Astrocyte (in vitro differentiated cells and primary cell): ENCODE measurements around the gene CREB3. TPM values are rescaled to one million over a fixed set of nuclear protein-coding genes. Genes with fewer than 3 reads are reported as not detected.

Source experiments
- DNase-seq: peaks from one replicate; pipeline ENCODE4 v3.0.0-alpha.2; 2010; ENCODE audit warnings: low read depth
- FAIRE-seq: peaks from 2 replicates; lab custom pipeline; 2011; peaks lifted over from hg19 to GRCh38; lab: Jason Lieb, UNC
- H2AFZ ChIP-seq: 2 replicates; pipeline ENCODE4 v1.6.0; 2012; ENCODE audit warnings: low read depth, low read length, inconsistent platforms
- H3K27ac ChIP-seq: 2 replicates; pipeline ENCODE4 v1.5.1; 2011; ENCODE audit warnings: low read depth, low read length, inconsistent platforms
- H3K27me3 ChIP-seq: 2 replicates; pipeline ENCODE4 v1.6.0; 2011; ENCODE audit warnings: low read length, inconsistent platforms; ENCODE audit not compliant: insufficient read depth
- H3K36me3 ChIP-seq: 2 replicates; pipeline ENCODE4 v1.5.1; 2011; ENCODE audit warnings: low read length, inconsistent platforms; ENCODE audit not compliant: insufficient read depth
- H3K4me1 ChIP-seq: 2 replicates; pipeline ENCODE4 v1.5.1; 2011; ENCODE audit warnings: low read length, inconsistent platforms; ENCODE audit not compliant: insufficient read depth
- H3K4me2 ChIP-seq: 2 replicates; pipeline ENCODE4 v1.6.0; 2012; ENCODE audit warnings: low read length, inconsistent platforms
- H3K4me3 ChIP-seq: 2 replicates; pipeline ENCODE4 v1.5.1; 2011; ENCODE audit warnings: low read depth, mild to moderate bottlenecking, low read length, inconsistent platforms; ENCODE audit not compliant: insufficient read depth
- H3K79me2 ChIP-seq: 2 replicates; pipeline ENCODE4 v1.6.0; 2012; ENCODE audit warnings: mild to moderate bottlenecking, low read length, inconsistent platforms; ENCODE audit not compliant: insufficient read depth
- H3K9ac ChIP-seq: 2 replicates; pipeline ENCODE4 v1.6.0; 2012; ENCODE audit warnings: mild to moderate bottlenecking, low read length, inconsistent platforms
- H3K9me3 ChIP-seq: 2 replicates; pipeline ENCODE4 v1.5.1; 2012; ENCODE audit warnings: low read depth, mild to moderate bottlenecking, low read length, inconsistent platforms; ENCODE audit not compliant: insufficient read depth
- H4K20me1 ChIP-seq: 2 replicates; pipeline ENCODE4 v1.6.0; 2012; ENCODE audit warnings: low read length, inconsistent platforms; ENCODE audit not compliant: insufficient read depth
- H3K27ac Mint-ChIP-seq: one replicate; pipeline ENCODE4 v1.8.0; 2021; ENCODE audit warnings: mild to moderate bottlenecking, mixed read lengths; ENCODE audit not compliant: unreplicated experiment
- H3K27me3 Mint-ChIP-seq: one replicate; pipeline ENCODE4 v1.8.0; 2021; ENCODE audit warnings: low read depth, mixed read lengths; ENCODE audit not compliant: unreplicated experiment
- H3K36me3 Mint-ChIP-seq: one replicate; pipeline ENCODE4 v1.8.0; 2021; ENCODE audit warnings: low read depth, mixed read lengths; ENCODE audit not compliant: unreplicated experiment
- H3K4me1 Mint-ChIP-seq: one replicate; pipeline ENCODE4 v1.8.0; 2021; ENCODE audit warnings: low read depth, mixed read lengths; ENCODE audit not compliant: unreplicated experiment
- H3K4me3 Mint-ChIP-seq: one replicate; pipeline ENCODE4 v1.8.0; 2021; ENCODE audit warnings: mild to moderate bottlenecking, moderate library complexity, mixed read lengths; ENCODE audit not compliant: unreplicated experiment
- H3K9me3 Mint-ChIP-seq: one replicate; pipeline ENCODE4 v1.8.0; 2021; ENCODE audit warnings: mild to moderate bottlenecking, mixed read lengths; ENCODE audit not compliant: unreplicated experiment
- EZH2 ChIP-seq: IDR thresholded peaks from 2 replicates; pipeline ENCODE4 v1.6.1; 2012; ENCODE audit warnings: mild to moderate bottlenecking, low read length, inconsistent platforms; ENCODE audit not compliant: insufficient read depth
- total RNA-seq: library from RNA; stranded (reverse); gene quantifications from 2 replicates; pipeline ENCODE4 v1.2.1, GENCODE V29; 2021
- TF ChIP-seq, protein P1 (sequence below): IDR thresholded peaks from 2 replicates; pipeline ENCODE4 v1.5.1; 2011; ENCODE audit warnings: low read depth, mild to moderate bottlenecking, inconsistent platforms, low read length, moderate library complexity; ENCODE audit not compliant: insufficient read depth

CREB3 gene
- total RNA-seq, 1 donor from 2014 or later, result 84.1 TPM

DNA sequence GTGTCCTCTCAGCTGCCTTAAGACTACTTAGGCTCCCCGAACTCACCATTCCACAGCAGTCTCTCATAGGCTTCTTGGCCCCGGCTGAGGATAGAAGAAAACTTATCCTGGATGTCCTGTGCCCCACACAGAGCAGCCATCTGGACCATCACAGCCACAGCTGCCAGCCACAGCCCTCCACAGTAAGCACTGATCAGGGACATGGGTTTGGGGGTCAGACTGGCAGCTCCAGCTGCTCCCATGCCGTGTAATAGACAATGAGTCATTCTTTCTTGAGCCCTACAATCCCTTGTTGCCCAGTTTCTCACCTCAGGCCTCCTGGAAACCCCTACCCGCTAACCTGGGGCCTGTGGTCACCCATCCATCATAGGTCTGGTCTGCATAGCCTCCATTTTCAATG lies 5.7 kb downstream of the CREB3 start:
- TF ChIP-seq EZH2, result no peak
- TF ChIP-seq, protein P1, sequence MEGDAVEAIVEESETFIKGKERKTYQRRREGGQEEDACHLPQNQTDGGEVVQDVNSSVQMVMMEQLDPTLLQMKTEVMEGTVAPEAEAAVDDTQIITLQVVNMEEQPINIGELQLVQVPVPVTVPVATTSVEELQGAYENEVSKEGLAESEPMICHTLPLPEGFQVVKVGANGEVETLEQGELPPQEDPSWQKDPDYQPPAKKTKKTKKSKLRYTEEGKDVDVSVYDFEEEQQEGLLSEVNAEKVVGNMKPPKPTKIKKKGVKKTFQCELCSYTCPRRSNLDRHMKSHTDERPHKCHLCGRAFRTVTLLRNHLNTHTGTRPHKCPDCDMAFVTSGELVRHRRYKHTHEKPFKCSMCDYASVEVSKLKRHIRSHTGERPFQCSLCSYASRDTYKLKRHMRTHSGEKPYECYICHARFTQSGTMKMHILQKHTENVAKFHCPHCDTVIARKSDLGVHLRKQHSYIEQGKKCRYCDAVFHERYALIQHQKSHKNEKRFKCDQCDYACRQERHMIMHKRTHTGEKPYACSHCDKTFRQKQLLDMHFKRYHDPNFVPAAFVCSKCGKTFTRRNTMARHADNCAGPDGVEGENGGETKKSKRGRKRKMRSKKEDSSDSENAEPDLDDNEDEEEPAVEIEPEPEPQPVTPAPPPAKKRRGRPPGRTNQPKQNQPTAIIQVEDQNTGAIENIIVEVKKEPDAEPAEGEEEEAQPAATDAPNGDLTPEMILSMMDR, result no peak
- no peak overlapping the region for H3K27ac Mint-ChIP-seq
- no peaks in the 10 kb centered on the region for H3K9me3 ChIP-seq
- peaks cover 28% of the 10 kb centered on the region for H3K4me1 Mint-ChIP-seq
- no peak overlapping the region for H3K27ac ChIP-seq
- peaks cover 37% of the 10 kb centered on the region for H3K79me2 ChIP-seq
- H3K4me1 ChIP-seq, result peaks cover 18% of the 10 kb centered on the region
- no peaks in the 10 kb centered on the region for H3K27me3 ChIP-seq
- peaks cover 62% of the 10 kb centered on the region for H3K36me3 ChIP-seq
- DNase-seq (no peak), FAIRE-seq (no peak)
- no peak overlapping the region for H3K4me3 ChIP-seq
- H3K36me3 Mint-ChIP-seq, result peaks cover 41% of the 10 kb centered on the region
- peak overlapping the region; percentile 12 for H3K9ac ChIP-seq
- peak overlapping the region; percentile 34 for H3K4me3 Mint-ChIP-seq
- H2AFZ ChIP-seq, result no peak overlapping the region
- peaks cover 77% of the 10 kb centered on the region for H4K20me1 ChIP-seq
- H3K4me2 ChIP-seq, result no peak overlapping the region
- H3K9me3 Mint-ChIP-seq, result no peaks in the 10 kb centered on the region
- no peaks in the 10 kb centered on the region for H3K27me3 Mint-ChIP-seq

DNA sequence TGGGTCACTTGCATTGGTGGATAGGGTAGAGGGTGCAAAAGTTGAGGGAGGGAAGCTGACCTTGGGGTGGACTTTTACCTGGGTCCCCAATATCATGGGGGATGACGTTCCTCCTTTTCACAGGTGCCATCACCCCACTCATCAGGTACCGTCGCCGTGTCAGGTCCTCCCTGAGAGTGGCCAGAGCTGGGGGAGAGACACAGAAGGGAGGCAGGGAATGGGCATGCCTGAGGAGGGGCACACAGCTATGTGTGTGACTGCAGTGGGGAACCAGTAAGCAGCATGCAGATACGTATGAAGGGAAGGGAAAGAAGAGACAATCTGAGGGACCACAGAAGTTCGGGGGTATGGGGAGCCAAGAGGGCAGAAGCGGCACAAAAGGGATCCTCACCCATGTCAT lies 6.5 kb downstream of the CREB3 start:
- no peak for DNase-seq
- Histone ChIP-seq H2AFZ (no peak overlapping the region), H3K36me3 (peaks cover 69% of the 10 kb centered on the region), H3K9me3 (no peaks in the 10 kb centered on the region), H4K20me1 (peaks cover 79% of the 10 kb centered on the region), H3K4me2 (no peak overlapping the region), H3K9ac (no peak overlapping the region), H3K4me1 (peaks cover 11% of the 10 kb centered on the region), H3K27ac (no peak overlapping the region), H3K79me2 (peaks cover 37% of the 10 kb centered on the region), H3K27me3 (no peaks in the 10 kb centered on the region), H3K4me3 (no peak overlapping the region)
- Mint-ChIP-seq H3K4me3 (no peak overlapping the region), H3K27me3 (no peaks in the 10 kb centered on the region), H3K36me3 (peaks cover 43% of the 10 kb centered on the region), H3K4me1 (peaks cover 28% of the 10 kb centered on the region), H3K9me3 (no peaks in the 10 kb centered on the region), H3K27ac (peak overlapping the region; percentile 2)
- no peak for FAIRE-seq
- no peak for TF ChIP-seq EZH2
- TF ChIP-seq, protein P1, result no peak

DNA sequence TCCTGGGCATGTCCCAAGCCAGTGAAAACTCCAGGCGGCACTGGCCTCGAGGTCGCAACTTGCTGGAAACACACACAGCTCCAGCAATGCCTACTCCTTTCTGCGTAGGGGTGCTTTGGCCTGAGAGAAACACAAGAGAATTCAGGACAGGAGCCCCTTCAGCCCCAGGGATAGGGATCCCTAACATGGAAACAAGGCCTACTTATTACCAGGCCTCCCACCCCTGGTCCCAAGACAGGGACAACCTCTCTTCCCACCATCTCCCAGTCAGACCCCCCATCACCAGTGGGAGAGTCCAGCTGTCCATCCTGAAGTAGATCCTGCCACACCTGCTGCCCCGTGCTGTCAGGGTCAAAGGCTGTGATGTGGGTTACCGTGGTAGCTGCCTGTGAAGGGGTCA lies 7.8 kb downstream of the CREB3 start:
- no peak overlapping the region for H3K4me3 Mint-ChIP-seq
- DNase-seq (no peak), FAIRE-seq (no peak)
- no peaks in the 10 kb centered on the region for H3K27me3 Mint-ChIP-seq
- Histone ChIP-seq H4K20me1 (peaks cover 76% of the 10 kb centered on the region), H3K36me3 (peaks cover 73% of the 10 kb centered on the region), H3K9me3 (no peaks in the 10 kb centered on the region), H3K4me3 (no peak overlapping the region), H3K9ac (no peak overlapping the region), H3K79me2 (peaks cover 35% of the 10 kb centered on the region), H3K4me1 (peaks cover 5% of the 10 kb centered on the region), H3K27me3 (no peaks in the 10 kb centered on the region), H3K4me2 (no peak overlapping the region), H3K27ac (no peak overlapping the region), H2AFZ (no peak overlapping the region)
- peaks cover 18% of the 10 kb centered on the region for H3K4me1 Mint-ChIP-seq
- H3K27ac Mint-ChIP-seq, result no peak overlapping the region
- no peak for TF ChIP-seq EZH2
- no peaks in the 10 kb centered on the region for H3K9me3 Mint-ChIP-seq
- H3K36me3 Mint-ChIP-seq, result peaks cover 51% of the 10 kb centered on the region
